ENCODE measurements around the gene C2CD4C.

DNA sequence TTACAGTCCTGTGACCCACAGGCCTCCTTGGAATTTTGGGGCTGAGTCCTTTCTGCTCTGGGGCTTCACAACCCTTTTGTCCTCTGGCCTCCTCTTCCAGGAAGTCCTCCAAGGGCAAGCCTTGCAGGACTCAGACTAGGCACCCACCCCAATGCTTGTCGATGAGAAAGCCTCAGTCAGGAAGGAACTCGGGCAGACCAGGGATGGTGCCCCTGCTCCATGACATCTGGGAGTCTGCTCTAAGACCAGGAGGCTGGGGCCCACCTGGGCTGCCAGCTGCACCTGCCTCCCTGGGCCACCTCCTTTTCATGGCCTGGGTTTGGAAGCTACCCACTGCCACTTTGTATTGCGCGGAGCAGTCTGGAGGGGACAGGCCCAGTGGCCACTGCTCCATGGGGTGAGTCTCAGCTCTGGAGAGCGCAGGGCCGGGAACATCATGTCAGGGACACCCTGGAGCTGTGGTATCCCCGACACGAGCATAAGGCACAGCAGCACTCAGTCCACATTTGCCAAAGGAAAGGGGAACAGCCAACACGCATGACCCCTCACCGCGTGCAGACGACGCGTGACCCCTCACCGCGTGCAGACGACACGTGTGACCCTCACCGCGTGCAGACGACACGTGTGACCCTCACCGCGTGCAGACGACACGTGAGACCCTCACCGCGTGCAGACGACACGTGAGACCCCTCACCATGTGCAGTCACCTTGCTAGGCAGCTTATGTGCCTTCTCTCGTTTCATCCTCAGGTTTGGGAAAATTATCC lies 10.8 kb downstream of the C2CD4C start:
- TF ChIP-seq, protein P1, sequence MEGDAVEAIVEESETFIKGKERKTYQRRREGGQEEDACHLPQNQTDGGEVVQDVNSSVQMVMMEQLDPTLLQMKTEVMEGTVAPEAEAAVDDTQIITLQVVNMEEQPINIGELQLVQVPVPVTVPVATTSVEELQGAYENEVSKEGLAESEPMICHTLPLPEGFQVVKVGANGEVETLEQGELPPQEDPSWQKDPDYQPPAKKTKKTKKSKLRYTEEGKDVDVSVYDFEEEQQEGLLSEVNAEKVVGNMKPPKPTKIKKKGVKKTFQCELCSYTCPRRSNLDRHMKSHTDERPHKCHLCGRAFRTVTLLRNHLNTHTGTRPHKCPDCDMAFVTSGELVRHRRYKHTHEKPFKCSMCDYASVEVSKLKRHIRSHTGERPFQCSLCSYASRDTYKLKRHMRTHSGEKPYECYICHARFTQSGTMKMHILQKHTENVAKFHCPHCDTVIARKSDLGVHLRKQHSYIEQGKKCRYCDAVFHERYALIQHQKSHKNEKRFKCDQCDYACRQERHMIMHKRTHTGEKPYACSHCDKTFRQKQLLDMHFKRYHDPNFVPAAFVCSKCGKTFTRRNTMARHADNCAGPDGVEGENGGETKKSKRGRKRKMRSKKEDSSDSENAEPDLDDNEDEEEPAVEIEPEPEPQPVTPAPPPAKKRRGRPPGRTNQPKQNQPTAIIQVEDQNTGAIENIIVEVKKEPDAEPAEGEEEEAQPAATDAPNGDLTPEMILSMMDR (IDR thresholded peaks at IDR 0.05; ENCODE audit: borderline replicate concordance, extremely low read depth, low read length, poor library complexity, severe bottlenecking) = no peak
- no peak for TF ChIP-seq EZH2 (IDR thresholded peaks at IDR 0.05; ENCODE audit: borderline replicate concordance, low read depth, low read length, severe bottlenecking)
